Activated CD4-positive, CD25-positive, alpha-beta regulatory T cell treated with anti-CD3 and anti-CD28 coated beads, Interleukin-2, amount 50 U/mL, for 16 hours (primary cell): Measurements from ENCODE around the gene SDHAF2.
"Not testable (repeated sequence)": the region's sequence is repeated elsewhere in the genome, so short reads cannot be mapped to it uniquely, and the experiment has no call there.

ENCODE experiments used
- DNase-seq: peaks from one replicate; pipeline ENCODE4 v3.0.0-alpha.2; 2020; ENCODE audit warnings: low read depth, low spot score

The SDHAF2 gene

GRCh38 chr11:61425367-61426131, 4.4 kb upstream of the SDHAF2 start:
- DNase-seq, result no peak

- peak; percentile 38 for DNase-seq
These were observed 606 bp upstream of the SDHAF2 start for GRCh38 chr11:61429346-61429690.

DNA sequence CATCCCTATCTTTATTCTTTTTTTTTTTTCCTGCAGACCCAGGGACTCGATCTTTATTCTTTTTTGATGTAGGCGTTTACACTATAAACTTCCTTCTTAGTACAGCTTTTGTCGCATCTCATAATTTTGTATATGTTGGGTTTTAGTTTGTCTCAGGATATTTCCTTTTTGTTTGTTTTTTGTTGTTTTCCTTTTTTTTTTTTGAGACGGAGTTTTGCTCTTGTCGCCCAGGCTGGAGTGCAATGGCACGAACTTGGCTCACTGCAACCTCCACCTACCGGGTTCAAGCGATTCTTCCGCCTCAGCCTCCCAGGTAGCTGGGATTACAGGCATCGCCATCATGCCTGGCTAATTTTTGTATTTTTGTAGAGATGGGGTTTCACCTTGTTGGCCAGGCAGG, 915 bp downstream of the SDHAF2 start:
- DNase-seq, result not testable (repeated sequence)

DNA sequence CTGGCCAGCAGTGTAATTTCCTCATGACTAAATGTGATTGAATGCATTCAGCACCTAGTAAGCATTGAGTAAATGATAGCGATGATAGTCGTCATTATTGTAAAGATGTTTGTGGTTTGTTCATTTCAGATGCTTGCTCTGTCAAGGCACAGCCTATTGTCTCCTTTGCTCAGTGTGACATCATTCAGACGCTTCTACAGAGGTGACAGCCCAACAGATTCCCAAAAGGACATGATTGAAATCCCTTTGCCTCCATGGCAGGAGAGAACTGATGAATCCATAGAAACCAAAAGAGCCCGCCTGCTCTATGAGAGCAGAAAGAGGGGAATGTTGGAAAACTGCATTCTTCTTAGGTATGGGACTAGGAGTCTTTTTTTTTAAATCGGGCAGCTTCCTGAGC, 7.6 kb downstream of the SDHAF2 start:
- DNase-seq, result no peak

- DNase-seq, result no peak
These were observed 9.7 kb downstream of the SDHAF2 start for GRCh38 chr11:61439615-61440014.

DNA sequence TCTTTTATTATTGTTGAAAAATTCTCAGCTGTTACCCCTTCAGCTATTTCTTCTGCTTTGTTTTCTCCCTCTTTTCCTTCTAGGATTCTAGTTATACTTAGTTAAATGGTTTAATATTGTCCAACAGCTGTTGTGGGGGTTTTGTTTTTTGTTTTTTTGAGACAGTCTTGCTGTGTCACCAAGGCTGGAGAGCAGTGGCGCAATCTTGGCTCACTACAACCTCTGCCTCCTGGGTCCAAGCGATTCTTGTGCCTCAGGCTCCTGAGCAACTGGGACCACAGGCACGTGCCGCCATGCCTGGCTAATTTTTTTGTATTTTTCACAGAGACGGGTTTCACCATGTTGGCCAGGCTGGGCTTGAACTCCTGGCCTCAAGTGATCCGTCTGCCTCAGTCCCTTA, 12.7 kb downstream of the SDHAF2 start:
- DNase-seq, result no peak

- no peak for DNase-seq
These were observed 15.6 kb downstream of the SDHAF2 start for GRCh38 chr11:61445516-61445915.

- peak; percentile 63 for DNase-seq
These were observed 16.3 kb downstream of the SDHAF2 start for GRCh38 chr11:61446211-61446651.

DNA sequence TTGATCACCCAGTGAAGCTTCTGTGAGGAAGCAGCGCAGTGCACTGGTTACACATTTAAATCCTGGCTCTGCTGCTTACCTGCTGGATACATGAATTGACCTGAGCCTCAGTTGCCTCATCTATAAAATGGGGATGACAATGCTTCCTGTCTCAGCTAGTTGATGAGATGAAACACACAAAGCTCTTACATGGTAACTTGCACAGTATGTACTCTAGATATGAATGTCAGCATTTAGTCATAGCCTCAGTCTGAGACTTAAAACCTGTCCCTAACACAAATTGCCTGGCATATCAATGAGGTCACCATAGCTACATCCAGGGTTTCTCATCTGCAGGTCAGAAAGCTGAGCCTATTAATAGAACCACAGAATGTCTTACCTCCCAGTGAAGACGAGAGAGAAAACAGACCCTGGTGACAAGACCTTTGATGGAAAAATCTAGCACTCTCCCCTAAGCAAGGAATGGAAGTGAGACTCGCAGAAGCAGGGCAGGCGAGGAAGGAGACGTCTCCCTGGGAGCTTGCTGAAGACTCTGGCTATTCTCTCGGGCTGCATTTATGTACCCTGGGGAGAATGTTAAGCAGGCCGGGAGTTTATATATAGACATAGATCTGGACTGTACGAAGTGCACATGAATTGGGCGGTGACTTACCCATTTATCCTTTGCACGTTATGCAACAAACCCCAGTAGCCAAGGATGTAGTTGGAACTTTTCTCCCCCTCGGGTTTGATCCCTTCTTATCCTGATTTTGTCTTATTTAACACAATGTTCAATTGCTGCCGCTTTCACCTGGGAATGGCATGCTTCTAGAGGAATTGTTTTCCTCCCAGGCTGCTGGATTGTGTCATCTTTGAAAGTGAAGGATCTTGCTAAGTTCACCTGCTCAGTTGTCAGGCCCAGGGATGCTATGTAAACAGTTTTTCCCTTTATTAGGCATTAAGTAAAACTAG, 18.0 kb downstream of the SDHAF2 start:
- no peak for DNase-seq

DNA sequence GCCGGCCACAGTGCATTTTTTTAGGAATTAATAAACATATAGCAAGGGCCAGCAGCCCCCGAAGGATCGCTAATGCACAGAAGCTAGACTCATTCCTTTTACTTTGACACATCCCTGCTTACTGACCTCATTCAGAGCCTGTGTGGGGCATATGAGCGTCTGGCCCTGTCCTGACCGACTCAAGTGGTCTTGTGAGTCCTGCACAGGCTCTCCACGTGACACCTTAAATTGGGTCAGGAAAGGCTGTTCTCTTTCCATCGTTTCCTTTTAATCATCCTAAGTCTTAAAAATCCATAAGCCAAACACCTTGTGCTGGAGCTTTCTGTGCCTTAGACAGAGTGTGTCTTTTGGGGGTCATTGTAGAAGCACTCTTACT, 18.6 kb downstream of the SDHAF2 start:
- no peak for DNase-seq

GRCh38 chr11:61452825-61453224, 22.9 kb downstream of the SDHAF2 start:
- no peak for DNase-seq

GRCh38 chr11:61453695-61454094, 23.8 kb downstream of the SDHAF2 start:
- no peak for DNase-seq

- DNase-seq, result no peak
These were observed 24.6 kb downstream of the SDHAF2 start for GRCh38 chr11:61454520-61454919.

DNA sequence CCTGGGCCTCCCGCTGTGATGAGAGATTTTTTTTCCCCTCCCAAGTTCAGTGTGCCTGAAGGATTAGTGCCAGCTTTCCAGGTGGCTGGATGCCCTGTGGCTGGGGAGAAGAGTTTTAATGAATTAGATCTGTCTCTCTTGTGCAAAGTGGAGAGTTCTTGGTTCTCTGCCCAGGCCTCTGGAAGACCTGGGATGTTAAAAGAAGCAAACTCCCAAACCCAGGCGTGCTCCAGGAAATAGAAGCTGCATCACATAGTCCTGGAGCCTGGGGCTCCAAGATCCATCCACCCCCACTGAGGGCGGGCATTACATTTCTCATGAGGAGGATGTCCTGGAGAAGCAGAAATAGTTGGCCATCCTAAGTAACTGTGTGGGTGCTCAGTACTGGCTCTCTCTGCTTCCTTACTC, 30.6 kb downstream of the SDHAF2 start:
- no peak for DNase-seq

- no peak for DNase-seq
These were observed 31.1 kb downstream of the SDHAF2 start for GRCh38 chr11:61460986-61461385.

DNA sequence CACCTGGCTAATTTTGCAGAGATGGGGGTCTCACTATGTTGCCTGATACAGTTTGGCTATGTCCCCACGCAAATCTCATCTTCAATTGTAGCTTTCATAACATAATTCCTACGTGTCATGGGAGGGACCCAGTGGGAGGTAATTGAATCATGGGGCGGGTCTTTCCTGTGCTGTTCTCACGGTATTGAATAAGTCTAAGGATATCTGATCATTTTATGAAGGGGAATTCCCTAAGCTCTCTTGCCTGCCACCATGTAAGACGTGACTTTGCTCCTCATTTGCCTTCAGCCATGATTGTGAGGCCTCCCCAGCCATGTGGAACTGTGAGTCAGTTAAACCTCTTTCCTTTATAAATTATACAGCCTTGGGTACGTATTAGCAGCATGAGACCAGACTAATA, 37.7 kb downstream of the SDHAF2 start:
- not testable (repeated sequence) for DNase-seq

DNA sequence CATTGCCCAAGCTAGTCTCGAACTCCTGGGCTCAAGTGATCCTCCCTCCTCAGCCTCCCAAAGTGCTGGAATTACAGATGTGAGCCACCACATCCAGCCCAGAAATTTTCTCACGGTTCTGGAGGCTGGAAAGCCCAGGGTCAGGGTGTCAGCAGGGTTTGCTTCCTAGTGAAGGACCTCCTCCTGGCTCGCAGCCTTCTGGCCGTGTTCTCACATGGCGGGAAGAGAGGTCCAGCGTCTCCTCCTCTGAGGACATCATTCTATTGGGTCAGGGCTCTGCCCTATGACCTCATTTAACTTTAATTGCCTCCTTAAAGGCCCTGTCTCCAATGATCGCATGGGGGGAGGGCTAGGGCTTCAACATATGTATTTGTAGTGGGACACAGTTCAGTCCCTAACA, 38.1 kb downstream of the SDHAF2 start:
- no peak for DNase-seq

- DNase-seq, result no peak
These were observed 42.4 kb downstream of the SDHAF2 start for GRCh38 chr11:61472282-61472681.

DNA sequence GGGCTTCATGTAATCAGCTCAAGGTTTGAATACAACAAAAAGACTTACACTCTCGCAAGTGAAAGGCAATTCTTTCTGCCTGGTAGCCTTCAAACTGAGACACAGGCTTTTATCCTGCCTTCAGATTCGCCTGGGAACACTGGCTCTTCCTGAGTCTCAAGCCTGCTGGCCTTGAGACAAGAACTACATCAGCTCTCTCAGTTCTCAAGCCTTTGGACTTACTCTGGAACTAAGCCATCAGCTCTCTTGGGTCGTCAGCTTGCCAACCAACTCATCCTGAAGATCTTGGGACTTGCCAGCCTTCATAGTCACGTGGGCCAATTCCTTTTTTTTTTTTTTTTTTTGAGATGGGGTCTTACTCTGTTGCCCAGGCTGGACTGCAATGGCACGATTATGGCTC, 42.9 kb downstream of the SDHAF2 start:
- DNase-seq, result no peak

DNA sequence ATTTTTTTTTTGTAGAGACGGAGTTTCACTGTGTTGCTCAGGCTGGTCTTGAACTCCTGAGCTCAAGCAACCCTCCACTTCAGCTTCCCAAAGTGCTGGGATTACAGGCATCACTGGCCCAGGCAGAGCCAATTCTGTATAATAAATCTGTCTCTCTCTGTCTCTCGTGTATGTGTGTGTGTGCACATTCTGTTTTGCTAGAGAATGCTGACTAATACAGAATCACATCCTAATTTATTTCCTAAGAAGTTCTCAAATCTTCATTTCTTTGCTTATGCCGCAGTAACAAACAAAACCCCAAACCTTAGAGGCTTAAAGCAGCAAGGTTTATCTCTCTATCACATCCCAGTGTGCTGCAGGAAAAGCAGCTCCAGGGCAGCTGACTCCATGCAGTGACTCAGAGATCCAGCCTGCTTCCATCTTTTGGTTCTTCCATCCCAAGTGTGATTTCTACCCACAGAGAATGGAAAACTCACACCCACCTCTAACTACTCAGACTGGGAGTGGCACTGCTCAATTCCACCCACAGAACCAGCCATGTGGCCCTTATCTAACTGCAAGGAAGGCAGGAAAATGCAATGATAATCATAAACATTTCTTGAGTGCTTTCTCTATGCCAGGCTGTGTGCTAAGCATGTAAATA, 43.6 kb downstream of the SDHAF2 start:
- DNase-seq, result no peak

DNA sequence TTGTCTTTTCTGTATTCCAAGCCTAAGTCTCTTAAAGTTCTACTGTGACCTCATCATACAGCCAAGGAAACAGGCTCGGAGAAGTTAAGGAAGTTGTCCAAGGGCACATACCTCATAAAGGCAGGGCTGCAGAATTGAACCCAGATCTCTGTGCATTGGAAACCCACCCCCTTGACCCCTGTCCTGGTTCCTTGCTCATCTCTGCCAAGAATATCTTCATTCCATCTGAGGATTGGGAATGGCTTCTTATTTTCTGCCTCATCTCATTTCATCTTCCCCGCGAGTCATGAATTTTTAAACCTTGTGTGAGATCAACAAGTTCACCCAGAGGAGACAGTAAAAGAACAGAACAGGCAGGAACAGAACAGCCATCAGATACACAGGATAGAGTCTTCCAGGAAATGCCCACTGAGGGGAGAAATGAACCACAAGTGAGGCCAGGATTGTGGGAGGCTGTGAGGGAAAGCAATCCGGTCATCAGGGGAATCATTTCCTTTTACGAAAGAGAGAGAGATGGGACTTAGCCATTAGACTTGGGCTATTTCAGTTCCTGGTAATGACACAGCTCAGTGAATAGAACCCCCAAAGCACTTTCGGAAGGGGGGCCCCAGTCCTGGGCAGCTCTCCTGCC, 44.2 kb downstream of the SDHAF2 start:
- no peak for DNase-seq

- no peak for DNase-seq
These were observed 45.5 kb downstream of the SDHAF2 start for GRCh38 chr11:61475433-61475832.
